ENCODE measurements around the gene ST3GAL2. TPM values are rescaled to one million over a fixed set of nuclear protein-coding genes. Genes with fewer than 3 reads are reported as not detected.

Gene ST3GAL2
- total and polyA plus RNA-seq, 2 of the 4 experiments (the other 2 are of a cell fraction) = 17.4 to 17.7 TPM

DNA sequence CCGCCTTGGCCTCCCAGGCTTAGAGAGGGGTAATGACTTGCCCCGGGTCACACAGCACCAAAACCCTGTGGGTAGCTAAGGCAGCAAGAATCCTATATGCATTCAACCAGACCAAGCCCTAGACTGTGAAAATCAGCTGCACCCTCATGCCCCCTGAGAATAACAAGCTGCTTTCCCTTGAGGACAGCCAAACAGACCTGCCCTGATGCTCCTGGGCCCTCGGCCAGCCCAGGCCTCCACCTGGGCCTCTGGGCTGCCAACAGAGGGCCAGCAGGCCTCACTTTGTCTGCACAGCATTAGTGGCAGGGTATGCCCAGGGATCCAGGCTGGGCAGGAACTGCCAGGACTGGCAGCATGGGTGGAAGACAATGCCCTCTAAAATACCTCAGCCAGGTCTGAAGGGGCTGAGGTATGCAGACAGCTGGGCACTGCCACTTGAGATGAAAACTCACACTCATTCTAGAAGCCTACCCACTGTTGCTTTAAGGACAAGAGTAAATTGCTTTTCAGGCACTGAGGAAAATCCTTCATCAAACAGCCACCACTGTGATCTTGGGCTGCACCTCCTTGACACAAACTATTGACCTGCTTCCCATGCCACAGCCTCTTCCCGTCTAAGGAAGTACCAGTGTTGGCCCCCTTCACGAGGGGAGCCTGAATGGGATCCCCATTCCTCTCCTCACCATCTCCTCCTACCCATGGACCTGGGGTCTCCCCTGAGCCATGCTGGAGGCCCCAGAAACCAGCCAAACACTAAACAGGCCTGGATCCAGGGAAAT is 8.8 kb downstream of the ST3GAL2 start:
- Histone ChIP-seq H3K4ac (ENCODE audit: low read depth, low read length) (peak overlapping the region; percentile 84), H3K4me2 (ENCODE audit: low read depth, low read length) (no peak overlapping the region), H4K5ac (ENCODE audit: low read depth, low read length) (peak overlapping the region; percentile 12; the same call in 1 of the 2 replicates), H3K18ac (ENCODE audit: low read depth, low read length) (no peak overlapping the region), H3K4me1 (ENCODE audit: control insufficient read depth, insufficient read depth, low read length) (peaks cover 46% of the 10 kb centered on the region), H3K23ac (ENCODE audit: low read depth, low read length) (peak overlapping the region; percentile 79), H4K8ac (ENCODE audit: low read depth in 2 of 2, low read length in 2 of 2) (0 out of 4 replicates have a peak overlapping the region, but pooled peaks have one; percentile 52 to 71), H3K4me3 (ENCODE audit: insufficient read depth, low read depth, low read length) (no peak overlapping the region), H3K27me3 (ENCODE audit: control insufficient read depth, insufficient read depth, low read length) (no peaks in the 10 kb centered on the region), H4K20me1 (ENCODE audit: insufficient read depth, low read length) (peaks cover 57% of the 10 kb centered on the region), H2BK5ac (ENCODE audit: low read depth, low read length, poor library complexity, severe bottlenecking) (peak overlapping the region; percentile 47), H2BK15ac (ENCODE audit: low read depth, low read length) (peak overlapping the region; percentile 71; the same call in 1 of the 3 replicates), H3K14ac (replicated peaks; ENCODE audit: low read depth, low read length) (peak overlapping the region; percentile 89), H3K9me1 (ENCODE audit: insufficient read depth, low read length) (peaks cover 54% of the 10 kb centered on the region), H3K36me3 (ENCODE audit: control insufficient read depth, insufficient read depth, low read length) (peaks cover 4% of the 10 kb centered on the region; the same call in 1 of the 2 replicates), H2AK9ac (replicated peaks; ENCODE audit: low read depth, low read length, poor library complexity) (peak overlapping the region; percentile 96), H3K27ac (ENCODE audit: insufficient read depth, low read length) (peak overlapping the region; percentile 28; the same call in 1 of the 2 replicates), H4K91ac (ENCODE audit: insufficient read depth, low read depth, low read length) (peak overlapping the region; percentile 67), H3K9me3 (ENCODE audit: control insufficient read depth, insufficient read depth, low read length) (no peaks in the 10 kb centered on the region), H2AK5ac (ENCODE audit: low read depth, low read length) (peak overlapping the region; percentile 92), H2AFZ (replicated peaks; ENCODE audit: low read length, poor library complexity) (peak overlapping the region; percentile 48), H3K9ac (ENCODE audit: low read depth, low read length) (no peak overlapping the region), H3K56ac (ENCODE audit: extremely low read depth, insufficient read depth, low read length) (no peak overlapping the region), H2BK120ac (ENCODE audit: low read depth, low read length) (peak overlapping the region; percentile 73), H2BK20ac (ENCODE audit: low read depth, low read length) (peak overlapping the region; percentile 55; the same call in 1 of the 2 replicates), H3K79me1 (ENCODE audit: low read depth in 1 of 2, low read length in 2 of 2) (peaks cover 28 to 86% of the 10 kb centered on the region in 2 experiments)
- CTCF ChIA-PET = no interaction called here
- no peak for ATAC-seq (ENCODE audit: low read depth)
- dilution Hi-C loops (cut with HindIII; ENCODE audit: low sequenced_read_pairs, unreplicated experiment) (no loop called here), intact Hi-C loops (cut with micrococcal nuclease) (no loop called here), in situ Hi-C loops (cut with MboI; ENCODE audit: low sequenced_read_pairs) (no loop called here)
- TF ChIP-seq FOS (IDR thresholded peaks at IDR 0.05; ENCODE audit: low read depth, low read length) (no peak), BHLHE40 (IDR thresholded peaks at IDR 0.05; ENCODE audit: low read depth, low read length) (no peak), SMC3 (IDR thresholded peaks at IDR 0.05; ENCODE audit: low read depth, low read length) (no peak), USF2 (IDR thresholded peaks at IDR 0.05; ENCODE audit: low read depth, low read length) (no peak)
- POLR2A ChIA-PET (ENCODE audit: unreplicated experiment) = no interaction called here
- no peak for DNase-seq
- 100% methylated on average over 1 of the region's 5 CpGs; no CpG with 5 or more reads in 1 of the 2 experiments for WGBS, 2 experiments (ENCODE audit: extremely low coverage in 2 of 2, insufficient read length in 1 of 2)
- no TSS peak for BruUV-seq (replicated peaks)

All from IMR-90 (cell line).